Lower leg skin (tissue), 4 donors: ENCODE measurements around the gene LEKR1. TPM values are rescaled to one million over a fixed set of nuclear protein-coding genes. Genes with fewer than 3 reads are reported as not detected.
"Not testable (repeated sequence)": the region's sequence is repeated elsewhere in the genome, so short reads cannot be mapped to it uniquely, and the experiment has no call there.

Experiments
- DNase-seq, 2 donors: peaks; one replicate each; pipeline ENCODE4 v3.0.0-alpha.2; 2019; ENCODE audit warnings: low spot score in 2 of 2
- H3K4me3 ChIP-seq: fragments of 200-600 bp; sonication (generic); 2 replicates; pipeline ENCODE4 v1.5.1; 2017; ENCODE audit warnings: mild to moderate bottlenecking, low read depth; ENCODE audit not compliant: poor library complexity, severe bottlenecking
- CTCF ChIP-seq, 3 donors: fragments of 450-650 bp; IDR thresholded peaks; one replicate each; pipeline ENCODE4 v1.5.1; 2016; ENCODE audit warnings: antibody characterized with exemption in 3 of 3, mild to moderate bottlenecking in 3 of 3, moderate library complexity in 2 of 3
- POLR2A ChIP-seq, 2 donors: fragments of 450-650 bp; IDR thresholded peaks; one replicate each; pipeline ENCODE4 v1.6.1; 2016 to 2017; ENCODE audit warnings: antibody characterized with exemption in 2 of 2, mild to moderate bottlenecking in 1 of 2, moderate library complexity in 1 of 2
- WGBS, 2 donors: methylation state at CpG; one replicate each; pipeline ENCODE4 v1.1.5; 2018; 5-methylcytosine and 5-hydroxymethylcytosine counted together
- intact Hi-C: fragments of 100-400 bp; cut with DNase I; formaldehyde crosslinking; loops from one replicate; pipeline ENCODE4 v1.15.0; 2023; ENCODE audit warnings: low total_unique reads
- total RNA-seq, 4 donors: library from RNA; depleted of rRNA; stranded (reverse); fragments of >200 nt; gene quantifications; one replicate each; pipeline ENCODE4 v1.1.0, GENCODE V29; 2016

Gene LEKR1
- total RNA-seq, 4 donors from 2014 or later, result 0.39 to 2.5 (median 0.89) TPM; not detected in 1

DNA sequence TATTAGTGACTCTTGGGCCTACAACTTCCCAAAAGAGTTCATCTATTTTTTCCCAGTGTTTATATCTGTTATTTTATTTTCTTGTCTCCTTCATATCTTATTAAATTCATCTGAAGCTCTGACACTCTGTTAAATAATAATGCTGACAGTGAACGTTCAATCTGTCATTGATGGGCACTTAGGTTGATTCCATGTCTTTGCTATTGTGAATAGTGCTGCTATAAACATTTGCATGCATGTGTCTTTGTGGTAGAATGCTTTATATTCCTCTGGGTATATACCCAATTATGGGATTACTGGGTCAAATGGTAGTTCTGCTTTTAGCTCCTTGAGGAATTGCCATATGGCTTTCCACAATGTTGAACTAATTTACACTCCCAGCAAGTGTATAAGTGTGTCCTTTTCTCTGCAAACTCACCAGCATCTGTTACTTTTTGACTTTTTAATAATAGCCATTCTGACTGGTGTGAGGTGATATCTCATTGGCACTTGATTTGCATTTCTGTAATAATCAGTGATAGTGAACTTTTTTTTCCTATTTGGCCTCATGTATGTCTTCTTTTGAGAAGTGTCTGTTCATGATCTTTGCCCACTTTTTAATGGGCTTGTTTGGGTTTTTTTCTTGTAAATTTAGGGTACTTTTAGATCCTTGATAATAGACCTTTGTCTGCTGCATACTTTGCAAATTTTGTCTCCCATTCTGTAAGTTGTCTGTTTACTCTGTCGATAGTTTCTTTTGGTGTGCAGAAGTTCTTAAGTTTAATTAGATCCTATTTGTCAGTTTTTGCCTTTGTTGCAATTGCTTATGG, 122.5 kb downstream of the LEKR1 start:
- WGBS, 2 donors, result 76 to 89% methylated on average over 2 of the region's 2 CpGs
- H3K4me3 ChIP-seq, result no peak overlapping the region
- intact Hi-C loops, result no loop called here
- no peak for DNase-seq
- TF ChIP-seq CTCF (IDR thresholded peaks at IDR 0.05), result no peak
- no peak for TF ChIP-seq POLR2A (IDR thresholded peaks at IDR 0.05)

DNA sequence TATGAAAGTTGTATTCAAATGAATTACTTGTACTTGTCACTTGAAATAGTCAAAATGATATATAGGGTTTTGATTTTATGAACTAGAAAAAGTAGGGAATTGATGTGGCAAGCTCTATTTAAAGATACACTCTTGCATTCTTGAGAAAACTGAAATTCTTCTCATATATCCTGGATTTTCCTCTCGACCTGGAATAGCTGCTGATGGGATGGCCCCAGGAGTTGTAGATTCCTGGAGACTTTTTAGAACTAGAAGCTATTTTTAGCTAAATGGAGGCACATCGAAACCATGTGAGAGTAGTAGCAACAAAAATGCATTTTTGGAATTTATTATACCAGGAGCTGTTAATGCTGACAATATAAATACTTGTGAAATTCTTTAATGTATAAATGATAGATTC, 125.9 kb downstream of the LEKR1 start:
- WGBS, 2 donors, result 61 to 62% methylated on average over 2 of the region's 2 CpGs
- H3K4me3 ChIP-seq, result no peak overlapping the region
- DNase-seq, result no peak

GRCh38 chr3:156957715-156958114, 131.6 kb downstream of the LEKR1 start:
- intact Hi-C loops, result no loop called here
- whole genome bisulfite sequencing, 2 donors, result 98% methylated on average over 1 of the region's 1 CpG

More for the DNA sequence above, 125.9 kb downstream of the LEKR1 start:
- TF ChIP-seq CTCF (IDR thresholded peaks at IDR 0.05), result no peak
- TF ChIP-seq POLR2A (IDR thresholded peaks at IDR 0.05), result no peak
- intact Hi-C loops, result no loop called here

DNA sequence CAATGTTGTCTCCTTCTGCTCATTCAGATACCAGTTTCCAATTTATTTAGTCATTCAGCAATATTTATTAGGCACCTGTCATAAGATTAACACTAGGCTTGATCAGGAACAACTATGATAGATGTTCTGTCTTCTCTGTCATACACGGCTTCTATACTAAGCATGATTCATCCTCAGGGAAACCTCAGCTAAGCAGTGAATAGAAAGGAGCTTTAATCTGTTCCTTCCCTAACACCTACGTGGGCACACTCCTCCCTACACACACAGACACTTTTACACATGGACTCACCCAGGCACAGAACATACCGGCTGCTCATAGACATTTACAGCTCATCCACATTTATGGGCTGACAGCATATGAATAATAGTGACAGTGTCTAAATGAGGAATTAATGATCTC, 136.9 kb downstream of the LEKR1 start:
- 63 to 77% methylated on average over 3 of the region's 3 CpGs for WGBS, 2 donors
- intact Hi-C loops, result loop anchor here (10.0 kb wide), 1 partner anchor 1452 kb away; no protein-coding TSS in a partner anchor
- no peak for DNase-seq
- no peak overlapping the region for H3K4me3 ChIP-seq
- TF ChIP-seq CTCF (IDR thresholded peaks at IDR 0.05) (no peak), POLR2A (IDR thresholded peaks at IDR 0.05) (no peak)

More at GRCh38 chr3:156957715-156958114, 131.6 kb downstream of the LEKR1 start:
- no peak for TF ChIP-seq CTCF (IDR thresholded peaks at IDR 0.05)
- TF ChIP-seq POLR2A (IDR thresholded peaks at IDR 0.05), result no peak
- no peak overlapping the region for H3K4me3 ChIP-seq
- DNase-seq, result no peak

GRCh38 chr3:156964577-156964976, 138.4 kb downstream of the LEKR1 start:
- H3K4me3 ChIP-seq, result no peak overlapping the region
- intact Hi-C loops, result loop anchor here (10.0 kb wide), 1 partner anchor 1450 kb away; no protein-coding TSS in a partner anchor
- TF ChIP-seq POLR2A (IDR thresholded peaks at IDR 0.05) (no peak), CTCF (IDR thresholded peaks at IDR 0.05) (no peak)
- WGBS, 2 donors, result 74 to 78% methylated on average over 3 of the region's 3 CpGs
- DNase-seq, result no peak

DNA sequence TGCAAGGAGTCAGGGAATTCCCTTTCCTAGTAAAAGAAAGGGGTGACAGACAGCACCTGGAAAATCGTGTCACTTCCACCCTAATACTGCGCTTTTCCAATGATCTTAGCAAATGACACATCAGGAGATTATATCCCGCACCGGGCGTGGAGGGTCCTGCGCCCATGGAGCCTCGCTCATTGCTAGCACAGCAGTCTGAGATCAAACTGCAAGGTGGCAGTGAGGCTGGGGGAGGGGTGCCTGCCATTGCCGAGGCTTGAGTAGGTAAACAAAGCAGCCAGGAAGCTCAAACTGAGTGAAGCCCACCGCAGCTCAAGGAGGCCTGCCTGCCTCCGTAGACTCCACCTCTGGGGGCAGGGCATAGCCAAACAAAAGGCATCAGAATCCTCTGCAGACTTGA, 140.2 kb downstream of the LEKR1 start:
- WGBS, 2 donors, result 92 to 95% methylated on average over 8 to 10 of the region's 10 CpGs
- intact Hi-C loops, result loop anchor here (10.0 kb wide), 1 partner anchor 1448 kb away; no protein-coding TSS in a partner anchor
- not testable (repeated sequence) for H3K4me3 ChIP-seq, DNase-seq
